Esophagus squamous epithelium (tissue), 5 donors: ENCODE results near the gene DCAF6. TPM values are rescaled to one million over a fixed set of nuclear protein-coding genes. Genes with fewer than 3 reads are reported as not detected.
"Not testable (repeated sequence)": the region's sequence is repeated elsewhere in the genome, so short reads cannot be mapped to it uniquely, and the experiment has no call there.

Experiments used
- DNase-seq: peaks from one replicate; lab custom pipeline; 2025; lab: John Stamatoyannopoulos, UW
- H3K27ac ChIP-seq, 4 donors: fragments of 200-600 bp; sonication (generic); one replicate each; pipeline ENCODE4 v1.5.1; 2016 to 2019; ENCODE audit warnings: mild to moderate bottlenecking in 1 of 4
- H3K27me3 ChIP-seq, 4 donors: fragments of 200-600 bp; sonication (generic); 1 replicate in 3 of 4; 2 replicates in 1 of 4; pipeline versions ENCODE4 v1.5.1 to v1.6.0; 2017 to 2021; ENCODE audit warnings: antibody characterized with exemption in 1 of 4
- H3K36me3 ChIP-seq, 3 donors: fragments of 200-600 bp; sonication (generic); one replicate each; pipeline ENCODE4 v1.5.1; 2016 to 2019
- H3K4me1 ChIP-seq, 3 donors: fragments of 200-600 bp; sonication (generic); one replicate each; pipeline ENCODE4 v1.5.1; 2017 to 2019
- H3K4me3 ChIP-seq, 4 donors: fragments of 200-600 bp; sonication (generic); 1 replicate in 3 of 4; 2 replicates in 1 of 4; pipeline ENCODE4 v1.5.1; 2016 to 2019; ENCODE audit warnings: mild to moderate bottlenecking in 2 of 4, moderate library complexity in 1 of 4
- H3K9me3 ChIP-seq, 3 donors: fragments of 200-600 bp; sonication (generic); one replicate each; pipeline ENCODE4 v1.5.1; 2016 to 2019
- CTCF ChIP-seq, 6 experiments: fragments of 450-650 bp in 4 of 6; fragments of 200-600 bp in 2 of 6; sonication (generic) in 2 of 6; IDR thresholded peaks; one replicate each; pipeline ENCODE4 v1.5.1; 2016 to 2019; ENCODE audit warnings: antibody characterized with exemption in 6 of 6, mild to moderate bottlenecking in 4 of 6, moderate library complexity in 4 of 6
- POLR2A ChIP-seq, 4 donors: fragments of 450-650 bp; IDR thresholded peaks; one replicate each; pipeline ENCODE4 v1.6.1; 2017; ENCODE audit warnings: antibody characterized with exemption in 4 of 4, mild to moderate bottlenecking in 4 of 4, moderate library complexity in 3 of 4
- WGBS, 2 donors: methylation state at CpG; one replicate each; pipeline ENCODE4 v1.1.5; 2018; 5-methylcytosine and 5-hydroxymethylcytosine counted together
- intact Hi-C: fragments of 100-400 bp; cut with DNase I; formaldehyde crosslinking; loops from one replicate; pipeline ENCODE4 v1.15.0; 2022
- total RNA-seq, 4 donors: library from RNA; depleted of rRNA; stranded (reverse); fragments of >200 nt; gene quantifications; one replicate each; pipeline ENCODE4 v1.1.0, GENCODE V29; 2016
- donor health status: DM: yes; HTN: yes; CAD: no.

Gene DCAF6
- 10 to 100 TPM; 20.1 to 65.8 (median 44.5) TPM for total RNA-seq

GRCh38 chr1:167936068-167936929, at the start of gene DCAF6:
TSS of gene DCAF6 (plus strand) at chr1:167936683. CDS start at chr1:167936912, 229 bp downstream.
- H3K4me3 ChIP-seq, result peak within 1 kb of the TSS; percentile 88 to 97 (median 92)
- no peaks in the 10 kb centered on the region for H3K27me3 ChIP-seq
- intact Hi-C loops, result no loop called here
- WGBS, 2 donors, result 0% methylated on average over 7 to 29 of the region's 58 CpGs
- TF ChIP-seq POLR2A (IDR thresholded peaks at IDR 0.05), result peak in 3 of 4 donors; percentile 56 to 94 (median 91)
- TF ChIP-seq CTCF (IDR thresholded peaks at IDR 0.05), result peak in 1 of 6 experiments; percentile 7
- peaks cover 0 to 60% (median 16%) of the 10 kb centered on the region in 3 donors for H3K4me1 ChIP-seq
- H3K9me3 ChIP-seq, result no peaks in the 10 kb centered on the region
- no peaks in the 10 kb centered on the region for H3K36me3 ChIP-seq
- peak within 1 kb of the TSS; percentile 96 to 99 (median 98) for H3K27ac ChIP-seq
- DNase-seq, result peak; percentile 85

GRCh38 chr1:167887187-167887586, 49.3 kb upstream of the DCAF6 start:
- H3K4me3 ChIP-seq, intact Hi-C loops, H3K27ac ChIP-seq, DNase-seq, H3K27me3 ChIP-seq, H3K36me3 ChIP-seq, H3K4me1 ChIP-seq, H3K9me3 ChIP-seq: not testable (repeated sequence)
- WGBS, 2 donors, result 79 to 97% methylated on average over 2 of the region's 2 CpGs

GRCh38 chr1:167890400-167890799, 46.1 kb upstream of the DCAF6 start:
- intact Hi-C loops, result no loop called here
- Histone ChIP-seq H3K36me3 (no peaks in the 10 kb centered on the region), H3K4me1 (no peaks in the 10 kb centered on the region), H3K9me3 (no peaks in the 10 kb centered on the region), H3K27ac (no peak overlapping the region), H3K27me3 (no peaks in the 10 kb centered on the region), H3K4me3 (no peak overlapping the region)
- no peak for TF ChIP-seq POLR2A (IDR thresholded peaks at IDR 0.05)
- TF ChIP-seq CTCF (IDR thresholded peaks at IDR 0.05), result no peak
- DNase-seq, result no peak

GRCh38 chr1:167893798-167894197, 42.7 kb upstream of the DCAF6 start:
- no peak overlapping the region for H3K4me3 ChIP-seq
- H3K27ac ChIP-seq, result no peak overlapping the region
- H3K4me1 ChIP-seq, result no peaks in the 10 kb centered on the region
- no peaks in the 10 kb centered on the region for H3K36me3 ChIP-seq
- H3K27me3 ChIP-seq, result no peaks in the 10 kb centered on the region
- intact Hi-C loops, result no loop called here
- TF ChIP-seq POLR2A (IDR thresholded peaks at IDR 0.05), result no peak
- no peak for TF ChIP-seq CTCF (IDR thresholded peaks at IDR 0.05)
- no peaks in the 10 kb centered on the region for H3K9me3 ChIP-seq
- 69 to 80% methylated on average over 2 of the region's 2 CpGs for WGBS, 2 donors
- DNase-seq, result no peak

GRCh38 chr1:167898578-167899222, 37.8 kb upstream of the DCAF6 start:
- Histone ChIP-seq H3K27ac (no peak overlapping the region), H3K4me1 (peaks cover 0 to 9% (median 0%) of the 10 kb centered on the region in 3 donors), H3K9me3 (no peaks in the 10 kb centered on the region), H3K36me3 (no peaks in the 10 kb centered on the region), H3K27me3 (no peaks in the 10 kb centered on the region), H3K4me3 (no peak overlapping the region)
- intact Hi-C loops, result no loop called here
- DNase-seq, result no peak
- TF ChIP-seq POLR2A (IDR thresholded peaks at IDR 0.05) (no peak), CTCF (IDR thresholded peaks at IDR 0.05) (no peak)
- 88 to 91% methylated on average over 9 of the region's 9 CpGs for WGBS, 2 donors
